PC-9 (cell line): Measurements from ENCODE around the gene WFDC12. TPM values are rescaled to one million over a fixed set of nuclear protein-coding genes. Genes with fewer than 3 reads are reported as not detected.
A peak's percentile ranks its signal among the peaks of the same experiment; 100 is the strongest.

Source experiments
- BruUV-seq: library from RNA; stranded (reverse); fragments of 400-500 nt; replicated peaks from 2 replicates; lab custom pipeline; 2021; lab: Mats Ljungman, UMichigan
- CTCF ChIA-PET: fragments of 300-600 bp; sonication (Branson Sonifier 250); formaldehyde crosslinking; loops from one replicate; lab custom pipeline; 2022; ENCODE audit warnings: antibody characterized with exemption; lab: Charles Lee
- POLR2A ChIA-PET: fragments of 300-600 bp; sonication (Branson Sonifier 250); formaldehyde crosslinking; loops from one replicate; lab custom pipeline; 2022; ENCODE audit warnings: antibody characterized with exemption; ENCODE audit not compliant: unreplicated experiment; lab: Charles Lee
- DNase-seq, 2 experiments: peaks; one replicate each; pipeline versions ENCODE4 v3.0.0 to v3.0.0-alpha.2; 2015 to 2022; ENCODE audit warnings: mixed read lengths in 1 of 2
- H2AFZ ChIP-seq: fragments of 200-600 bp; sonication (generic); 2 replicates; pipeline ENCODE4 v1.8.1; 2017; ENCODE audit warnings: antibody characterized with exemption
- H3F3A ChIP-seq: fragments of 200-600 bp; sonication (generic); 2 replicates; pipeline ENCODE4 v1.8.1; 2017; ENCODE audit warnings: antibody characterized with exemption, mild to moderate bottlenecking, low read depth; ENCODE audit not compliant: insufficient read depth
- H3K27ac ChIP-seq: fragments of 200-600 bp; sonication (generic); 2 replicates; pipeline ENCODE4 v1.6.1; 2016; ENCODE audit warnings: mixed run types
- H3K27me3 ChIP-seq: fragments of 200-600 bp; sonication (generic); 2 replicates; pipeline ENCODE4 v1.6.1; 2016; ENCODE audit warnings: low read depth, mixed run types; ENCODE audit not compliant: insufficient read depth
- H3K36me3 ChIP-seq: fragments of 200-600 bp; sonication (generic); 2 replicates; pipeline ENCODE4 v1.6.1; 2016; ENCODE audit warnings: low read depth, mixed run types
- H3K4me1 ChIP-seq: fragments of 200-600 bp; sonication (generic); replicated peaks from 2 replicates; pipeline ENCODE4 v1.6.1; 2016; ENCODE audit warnings: mixed run types; ENCODE audit not compliant: insufficient read depth
- H3K4me2 ChIP-seq: fragments of 200-600 bp; sonication (generic); 2 replicates; pipeline ENCODE4 v1.6.1; 2017; ENCODE audit warnings: mixed run types
- H3K4me3 ChIP-seq: fragments of 200-600 bp; sonication (generic); 2 replicates; pipeline ENCODE4 v1.6.1; 2016; ENCODE audit warnings: mixed run types
- H3K79me2 ChIP-seq: fragments of 200-600 bp; sonication (generic); 2 replicates; pipeline ENCODE4 v1.6.1; 2017; ENCODE audit warnings: low read depth, mixed run types
- H3K9me2 ChIP-seq: fragments of 200-600 bp; sonication (generic); 2 replicates; pipeline ENCODE4 v1.8.1; 2017; ENCODE audit warnings: mild to moderate bottlenecking; ENCODE audit not compliant: insufficient read depth
- H3K9me3 ChIP-seq: fragments of 200-600 bp; sonication (generic); 2 replicates; pipeline ENCODE4 v1.8.1; 2016; ENCODE audit warnings: low read depth; ENCODE audit not compliant: insufficient read depth
- H4K20me1 ChIP-seq: fragments of 200-600 bp; sonication (generic); 2 replicates; pipeline ENCODE4 v1.8.1; 2017; ENCODE audit not compliant: insufficient read depth
- CTCF ChIP-seq: fragments of 200-600 bp; sonication (generic); conservative IDR thresholded peaks from 2 replicates; pipeline ENCODE4 v1.6.1; 2017; ENCODE audit warnings: mixed run types, antibody characterized with exemption, mild to moderate bottlenecking, moderate library complexity
- EZH2 ChIP-seq: fragments of 200-600 bp; sonication (generic); IDR thresholded peaks from 2 replicates; pipeline ENCODE4 v1.8.0; 2017; ENCODE audit warnings: antibody characterized with exemption, low read depth
- intact Hi-C: fragments of 100-400 bp; cut with micrococcal nuclease; formaldehyde crosslinking; loops from one replicate; pipeline ENCODE4 v1.10.0; 2022; ENCODE audit not compliant: unreplicated experiment
- total RNA-seq: library from RNA; stranded (reverse); gene quantifications from 2 replicates; pipeline ENCODE4 v1.2.3, GENCODE V29; 2021

WFDC12 gene
- total RNA-seq, 1 experiment from 2014 or later, result not detected

GRCh38 chr20:45138561-45139300 lies 14.5 kb upstream of the WFDC12 start:
- no peak overlapping the region for H2AFZ ChIP-seq
- H3K9me2 ChIP-seq, result no peaks in the 10 kb centered on the region
- intact Hi-C loops, result loop anchor here (1.0 kb wide), 1 partner anchor 153 kb away; no protein-coding TSS in a partner anchor
- H3K4me1 ChIP-seq, result 0 out of 2 replicates have a peak, but pooled peaks cover 7% of the 10 kb centered on the region
- no peaks in the 10 kb centered on the region for H3K36me3 ChIP-seq
- no peaks in the 10 kb centered on the region for H3K27me3 ChIP-seq
- no peaks in the 10 kb centered on the region for H4K20me1 ChIP-seq
- peaks cover 8% of the 10 kb centered on the region; the same call in 1 of the 2 replicates for H3F3A ChIP-seq
- ChIA-PET CTCF (interaction anchor here (0.7 to 2.2 kb wide), 6 partner anchors 27 to 155 kb away, joined by 3 to 14 read pairs (median 6); no protein-coding TSS in a partner anchor), POLR2A (interaction anchor here (0.5 to 0.8 kb wide), 4 partner anchors 116 to 1389 kb away, joined by 3 read pairs; partner anchors contain the start of gene SLPI)
- H3K27ac ChIP-seq, result no peak overlapping the region
- DNase-seq, result peak; percentile 62 to 73
- TF ChIP-seq CTCF (peak; percentile 97), EZH2 (no peak)
- H3K4me2 ChIP-seq, result no peak overlapping the region
- no peak overlapping the region for H3K4me3 ChIP-seq
- no TSS peak for BruUV-seq
- no peaks in the 10 kb centered on the region for H3K79me2 ChIP-seq
- H3K9me3 ChIP-seq, result no peaks in the 10 kb centered on the region

GRCh38 chr20:45136911-45137310 lies 12.6 kb upstream of the WFDC12 start:
- CTCF ChIA-PET, result interaction anchor here (0.8 kb wide), 1 partner anchor 175 kb away, joined by 4 read pairs; no protein-coding TSS in a partner anchor

More at GRCh38 chr20:45136911-45137310, 12.6 kb upstream of the WFDC12 start:
- Histone ChIP-seq H3K27ac (no peak overlapping the region), H3F3A (peaks cover 8% of the 10 kb centered on the region; the same call in 1 of the 2 replicates), H3K9me3 (no peaks in the 10 kb centered on the region), H2AFZ (no peak overlapping the region), H3K4me3 (no peak overlapping the region), H3K9me2 (no peaks in the 10 kb centered on the region), H3K27me3 (no peaks in the 10 kb centered on the region), H3K36me3 (no peaks in the 10 kb centered on the region), H4K20me1 (no peaks in the 10 kb centered on the region), H3K79me2 (no peaks in the 10 kb centered on the region), H3K4me1 (0 out of 2 replicates have a peak, but pooled peaks cover 7% of the 10 kb centered on the region), H3K4me2 (no peak overlapping the region)
- BruUV-seq, result no TSS peak
- POLR2A ChIA-PET, result no interaction called here
- intact Hi-C loops, result no loop called here
- no peak for DNase-seq
- no peak for TF ChIP-seq CTCF
- no peak for TF ChIP-seq EZH2
